Fibroblast of pulmonary artery (primary cell): ENCODE results near the gene SORCS2.

Experiments
- DNase-seq: peaks from one replicate; pipeline ENCODE4 v3.0.0-alpha.2; 2010; ENCODE audit warnings: low read depth
- H3K4me3 ChIP-seq: replicated peaks from 2 replicates; pipeline ENCODE4 v1.5.1; 2011; ENCODE audit warnings: low read depth, mild to moderate bottlenecking, control low read depth, low read length, moderate library complexity
- CTCF ChIP-seq: IDR thresholded peaks from 2 replicates; pipeline ENCODE4 v1.5.1; 2011; ENCODE audit warnings: mild to moderate bottlenecking, control low read depth, low read length, inconsistent platforms; ENCODE audit errors: missing control alignments

Gene SORCS2

DNA sequence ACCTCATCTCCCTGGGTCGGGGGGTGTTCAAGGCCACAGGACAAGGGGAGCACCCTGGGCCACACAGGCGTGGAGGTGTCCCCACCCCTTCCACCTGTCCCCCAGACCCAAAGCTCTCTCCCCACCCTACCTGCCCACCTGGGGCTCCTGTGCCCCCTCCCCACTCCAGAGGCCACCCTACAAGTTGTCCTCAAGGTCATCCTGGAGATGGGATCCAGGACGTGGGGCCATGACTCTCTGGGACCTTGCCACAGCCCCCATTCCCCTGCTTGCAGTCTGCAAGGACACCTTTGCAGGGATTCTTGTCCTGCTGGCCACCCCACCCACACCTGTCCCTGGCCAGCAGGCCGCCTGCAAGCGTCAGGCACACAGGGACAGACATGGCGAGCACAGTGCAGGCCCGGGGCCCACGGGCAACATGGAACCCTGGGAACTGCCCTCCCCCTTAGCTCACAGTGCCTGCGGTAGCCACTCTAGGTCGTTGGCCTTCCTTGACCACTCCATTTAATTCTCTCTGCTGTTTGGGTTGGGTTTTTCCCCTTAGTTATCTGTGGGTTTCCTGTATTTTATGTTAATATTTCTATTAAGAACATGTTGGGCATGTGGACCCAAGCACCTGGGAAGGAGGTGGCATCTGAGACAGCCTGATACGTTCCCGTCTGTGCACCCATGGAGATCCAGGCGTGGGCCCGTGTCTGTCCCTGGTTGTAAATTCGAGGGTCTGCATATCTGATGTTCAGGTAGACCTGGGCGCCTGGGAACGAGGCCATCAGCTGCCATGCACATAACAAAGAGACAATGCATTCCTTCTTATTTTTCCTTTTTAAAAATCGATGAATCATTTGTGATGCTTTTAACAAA lies 549.8 kb downstream of the SORCS2 start:
- no peak for TF ChIP-seq CTCF
- DNase-seq = no peak
- H3K4me3 ChIP-seq = no peak overlapping the region

DNA sequence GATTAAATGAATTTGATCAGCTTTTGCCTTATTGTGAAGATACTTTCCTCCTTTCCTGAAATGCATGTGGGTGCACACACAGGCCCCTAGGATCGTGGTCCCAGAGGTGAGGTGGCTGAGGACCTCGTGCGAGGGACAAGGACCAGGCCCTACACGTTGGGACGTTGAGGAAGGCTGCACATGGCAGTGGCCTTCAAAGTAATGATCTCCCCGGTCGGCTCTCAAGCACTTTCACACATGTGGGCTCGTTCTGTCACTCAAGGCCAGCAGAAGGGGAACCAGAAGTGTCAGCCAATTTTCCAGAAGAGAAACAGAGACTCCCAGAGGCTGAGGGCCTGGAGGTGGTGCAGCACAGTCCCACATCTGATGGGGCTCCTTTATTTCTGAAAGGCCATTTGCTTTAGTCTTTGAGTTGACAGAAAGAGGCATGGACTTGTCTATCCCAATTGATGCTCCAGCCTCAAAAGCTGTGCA lies 550.5 kb downstream of the SORCS2 start:
- DNase-seq = no peak
- H3K4me3 ChIP-seq = no peak overlapping the region
- no peak for TF ChIP-seq CTCF

- no peak overlapping the region for H3K4me3 ChIP-seq
- no peak for TF ChIP-seq CTCF
- no peak for DNase-seq
Observed at GRCh38 chr4:7744142-7744804, 551.9 kb downstream of the SORCS2 start.

- DNase-seq = no peak
- TF ChIP-seq CTCF = no peak
- H3K4me3 ChIP-seq = no peak overlapping the region
Observed at GRCh38 chr4:7745301-7745885, 553.1 kb downstream of the SORCS2 start.

- TF ChIP-seq CTCF = no peak
- no peak overlapping the region for H3K4me3 ChIP-seq
- no peak for DNase-seq
Observed at GRCh38 chr4:7746351-7747061, 554.2 kb downstream of the SORCS2 start.

DNA sequence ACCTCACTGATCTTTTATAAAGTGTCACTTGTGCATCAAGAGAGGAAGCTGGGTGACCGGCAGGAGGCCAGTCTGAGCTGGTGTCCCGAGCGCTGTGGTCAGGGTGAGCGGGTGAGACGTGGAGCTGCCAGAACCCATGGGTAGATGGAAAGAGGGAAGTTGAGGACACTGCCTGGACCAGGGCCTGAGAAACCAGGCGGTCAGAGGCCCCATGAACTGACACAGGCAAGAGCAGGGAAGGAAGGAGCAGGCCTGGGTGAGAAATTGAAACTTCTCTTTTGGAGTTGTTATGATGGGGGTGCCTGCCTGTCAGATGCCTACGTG lies 554.7 kb downstream of the SORCS2 start:
- DNase-seq = no peak
- H3K4me3 ChIP-seq = no peak overlapping the region
- TF ChIP-seq CTCF = no peak
